OCI-LY3 (cell line): ENCODE data around the gene TMPRSS2.

Source experiments
- H2AFZ ChIP-seq: fragments of 200-600, 300-600 bp; shearing (Covaris generic); 2 replicates; pipeline ENCODE4 v1.6.0; 2014; ENCODE audit warnings: antibody characterized with exemption, low read depth, low read length
- H3K27ac ChIP-seq: fragments of 200-600, 300-600 bp; sonication (generic); 2 replicates; pipeline ENCODE4 v1.5.1; 2014; ENCODE audit warnings: mild to moderate bottlenecking, low read length, moderate library complexity, mixed read lengths
- H3K27me3 ChIP-seq: fragments of 200-600, 300-600 bp; sonication (generic); 2 replicates; pipeline ENCODE4 v1.6.1; 2014; ENCODE audit warnings: low read depth, low read length, mixed read lengths
- H3K36me3 ChIP-seq: fragments of 200-600, 300-600 bp; sonication (generic); replicated peaks from 2 replicates; pipeline ENCODE3; 2014; ENCODE audit warnings: low read depth, low read length, mixed read lengths
- H3K4me1 ChIP-seq: fragments of 300-600, 200-600 bp; sonication (generic); 2 replicates; pipeline ENCODE4 v1.6.1; 2014; ENCODE audit warnings: low read length, mixed read lengths
- H3K4me2 ChIP-seq: fragments of 200-600, 300-600 bp; sonication (generic); 2 replicates; pipeline ENCODE4 v1.6.1; 2014; ENCODE audit warnings: low read length, mixed read lengths
- H3K4me3 ChIP-seq: fragments of 300-600, 200-600 bp; sonication (generic); 2 replicates; pipeline ENCODE4 v1.5.1; 2014; ENCODE audit warnings: antibody characterized with exemption, mild to moderate bottlenecking, low read length, moderate library complexity
- H3K79me2 ChIP-seq: fragments of 300-600, 200-600 bp; shearing (Covaris generic); 2 replicates; pipeline ENCODE4 v1.6.1; 2014; ENCODE audit warnings: mild to moderate bottlenecking, low read length, mixed read lengths
- H3K9ac ChIP-seq: fragments of 300-600, 200-600 bp; shearing (Covaris generic); 2 replicates; pipeline ENCODE4 v1.6.0; 2014; ENCODE audit warnings: mild to moderate bottlenecking, low read length, moderate library complexity
- H3K9me3 ChIP-seq: fragments of 200-600, 300-600 bp; shearing (Covaris generic); 2 replicates; pipeline ENCODE4 v1.6.1; 2014; ENCODE audit warnings: low read length, mixed read lengths; ENCODE audit not compliant: insufficient read depth
- H4K20me1 ChIP-seq: fragments of 200-600, 300-600 bp; sonication (generic); 2 replicates; pipeline ENCODE4 v1.6.1; 2016; ENCODE audit warnings: low read length, mixed read lengths; ENCODE audit not compliant: insufficient read depth
- EZH2phosphoT487 ChIP-seq: fragments of 200-600 bp; shearing (Covaris generic); IDR thresholded peaks from 2 replicates; pipeline ENCODE4 v1.6.1; 2018; ENCODE audit warnings: antibody characterized with exemption, mixed run types, low read depth
- TF ChIP-seq, protein P1 (sequence below): fragments of 200-600, 300-600 bp; sonication (generic); IDR thresholded peaks from 2 replicates; pipeline ENCODE4 v1.5.1; 2014; ENCODE audit warnings: antibody characterized with exemption, low read length, low read depth

TMPRSS2 gene

DNA sequence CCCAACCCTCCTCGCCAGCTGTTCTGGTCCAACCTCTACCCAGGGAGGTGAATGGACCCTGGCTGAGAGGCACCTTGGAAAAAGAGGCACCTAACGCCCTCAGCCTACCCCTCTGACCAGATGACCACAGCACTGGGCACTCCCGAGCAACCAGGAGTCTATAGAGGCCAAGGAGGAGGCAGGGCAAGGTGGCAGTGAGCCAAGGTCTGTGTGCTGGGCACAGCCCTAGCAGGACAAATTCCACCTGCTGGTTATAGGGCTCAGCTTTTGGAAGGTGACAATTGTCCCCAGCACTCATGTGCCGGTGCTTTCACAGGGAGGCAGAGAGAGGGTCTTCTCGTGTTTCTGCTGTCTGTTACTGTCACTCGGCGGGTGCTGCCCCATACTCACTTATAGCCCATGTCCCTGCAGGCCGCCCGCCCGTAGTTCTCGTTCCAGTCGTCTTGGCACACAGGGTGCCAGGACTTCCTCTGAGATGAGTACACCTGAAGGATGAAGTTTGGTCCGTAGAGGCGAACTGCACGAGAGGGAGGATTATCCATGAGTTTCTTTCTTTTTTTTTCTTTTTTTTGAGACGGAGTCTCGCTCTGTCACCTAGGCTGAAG, 27.8 kb downstream of the TMPRSS2 start:
- Histone ChIP-seq H3K4me3 (no peak overlapping the region), H3K27me3 (peaks cover 3% of the 10 kb centered on the region; the same call in 1 of the 2 replicates), H3K4me2 (no peak overlapping the region), H3K4me1 (peaks cover 8% of the 10 kb centered on the region), H3K9ac (no peak overlapping the region), H3K9me3 (no peaks in the 10 kb centered on the region), H3K36me3 (no peaks in the 10 kb centered on the region), H2AFZ (no peak overlapping the region), H4K20me1 (no peaks in the 10 kb centered on the region), H3K79me2 (no peaks in the 10 kb centered on the region), H3K27ac (no peak overlapping the region)
- TF ChIP-seq, protein P1, sequence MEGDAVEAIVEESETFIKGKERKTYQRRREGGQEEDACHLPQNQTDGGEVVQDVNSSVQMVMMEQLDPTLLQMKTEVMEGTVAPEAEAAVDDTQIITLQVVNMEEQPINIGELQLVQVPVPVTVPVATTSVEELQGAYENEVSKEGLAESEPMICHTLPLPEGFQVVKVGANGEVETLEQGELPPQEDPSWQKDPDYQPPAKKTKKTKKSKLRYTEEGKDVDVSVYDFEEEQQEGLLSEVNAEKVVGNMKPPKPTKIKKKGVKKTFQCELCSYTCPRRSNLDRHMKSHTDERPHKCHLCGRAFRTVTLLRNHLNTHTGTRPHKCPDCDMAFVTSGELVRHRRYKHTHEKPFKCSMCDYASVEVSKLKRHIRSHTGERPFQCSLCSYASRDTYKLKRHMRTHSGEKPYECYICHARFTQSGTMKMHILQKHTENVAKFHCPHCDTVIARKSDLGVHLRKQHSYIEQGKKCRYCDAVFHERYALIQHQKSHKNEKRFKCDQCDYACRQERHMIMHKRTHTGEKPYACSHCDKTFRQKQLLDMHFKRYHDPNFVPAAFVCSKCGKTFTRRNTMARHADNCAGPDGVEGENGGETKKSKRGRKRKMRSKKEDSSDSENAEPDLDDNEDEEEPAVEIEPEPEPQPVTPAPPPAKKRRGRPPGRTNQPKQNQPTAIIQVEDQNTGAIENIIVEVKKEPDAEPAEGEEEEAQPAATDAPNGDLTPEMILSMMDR, result no peak
- TF ChIP-seq EZH2phosphoT487, result no peak

DNA sequence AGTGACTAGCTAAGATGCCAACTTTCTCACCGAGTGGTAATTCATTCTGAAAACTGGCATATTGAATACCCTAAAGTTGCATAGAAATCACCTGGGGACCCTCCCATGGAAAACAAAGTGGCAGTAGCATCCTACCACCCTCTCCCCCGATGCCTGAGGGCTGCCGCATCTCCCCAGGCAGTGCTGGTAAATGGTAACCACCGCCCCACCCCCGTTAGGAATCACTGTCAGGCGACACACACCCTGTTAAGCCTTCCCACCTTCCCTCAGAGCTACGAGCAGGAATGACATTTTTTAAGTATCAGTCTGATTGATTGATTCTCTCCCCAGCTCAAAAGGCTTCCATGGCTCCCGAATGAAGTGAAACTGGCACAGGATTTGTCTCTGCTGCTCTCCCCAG, 28.3 kb downstream of the TMPRSS2 start:
- no peak for TF ChIP-seq EZH2phosphoT487
- TF ChIP-seq, protein P1, result no peak
- H3K4me3 ChIP-seq, result no peak overlapping the region
- no peaks in the 10 kb centered on the region for H3K9me3 ChIP-seq
- no peaks in the 10 kb centered on the region for H3K79me2 ChIP-seq
- no peaks in the 10 kb centered on the region for H4K20me1 ChIP-seq
- peaks cover 8% of the 10 kb centered on the region for H3K4me1 ChIP-seq
- H3K27ac ChIP-seq, result no peak overlapping the region
- H3K36me3 ChIP-seq, result no peaks in the 10 kb centered on the region
- H3K27me3 ChIP-seq, result peaks cover 3% of the 10 kb centered on the region; the same call in 1 of the 2 replicates
- H2AFZ ChIP-seq, result no peak overlapping the region
- no peak overlapping the region for H3K9ac ChIP-seq
- H3K4me2 ChIP-seq, result no peak overlapping the region

DNA sequence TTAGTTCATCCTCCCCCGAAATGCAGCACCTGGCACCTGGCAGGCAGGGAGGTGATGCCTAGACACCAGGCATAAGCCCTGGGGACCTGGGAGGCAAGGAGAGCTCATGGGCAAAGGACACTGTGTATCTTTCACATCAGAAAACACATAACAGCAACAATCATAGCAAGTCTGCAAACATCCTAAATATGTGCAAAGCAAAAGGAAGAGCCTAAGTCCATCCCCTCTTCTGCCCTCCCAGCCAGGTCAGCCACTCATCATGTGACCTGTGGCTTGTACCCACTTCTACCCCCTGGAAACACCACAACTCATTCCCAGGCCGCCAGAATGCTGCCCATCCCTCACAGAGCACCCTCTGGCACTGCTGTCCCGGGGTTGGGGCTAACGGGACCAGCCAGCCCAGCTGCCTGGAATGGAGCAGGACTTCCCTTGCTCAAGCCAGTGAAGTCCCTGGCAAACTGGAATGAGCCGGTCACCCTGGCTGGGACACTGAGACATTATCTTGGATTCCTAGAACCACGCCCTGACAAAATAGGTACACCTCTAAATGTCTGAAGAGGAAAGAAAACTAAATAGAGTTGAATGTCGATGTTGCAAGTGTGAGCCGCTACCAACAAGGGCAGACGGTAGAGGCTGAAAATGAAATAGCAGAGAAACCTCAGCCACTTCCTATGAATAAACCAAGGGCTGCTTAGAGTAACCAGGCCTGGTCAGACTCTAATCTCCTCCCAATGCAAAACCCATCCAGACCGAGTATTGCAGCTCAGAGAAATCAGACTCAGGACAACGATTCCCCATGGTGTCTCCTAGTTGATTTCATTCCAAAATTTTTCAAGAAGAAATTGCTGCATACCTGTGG, 29.4 kb downstream of the TMPRSS2 start:
- H3K4me1 ChIP-seq, result peaks cover 8% of the 10 kb centered on the region
- H3K27me3 ChIP-seq, result peaks cover 3% of the 10 kb centered on the region; the same call in 1 of the 2 replicates
- H3K4me3 ChIP-seq, result no peak overlapping the region
- TF ChIP-seq EZH2phosphoT487, result no peak
- TF ChIP-seq, protein P1, result no peak
- H3K9ac ChIP-seq, result no peak overlapping the region
- no peak overlapping the region for H3K4me2 ChIP-seq
- H4K20me1 ChIP-seq, result no peaks in the 10 kb centered on the region
- no peaks in the 10 kb centered on the region for H3K36me3 ChIP-seq
- no peaks in the 10 kb centered on the region for H3K9me3 ChIP-seq
- no peaks in the 10 kb centered on the region for H3K79me2 ChIP-seq
- H3K27ac ChIP-seq, result no peak overlapping the region
- no peak overlapping the region for H2AFZ ChIP-seq

DNA sequence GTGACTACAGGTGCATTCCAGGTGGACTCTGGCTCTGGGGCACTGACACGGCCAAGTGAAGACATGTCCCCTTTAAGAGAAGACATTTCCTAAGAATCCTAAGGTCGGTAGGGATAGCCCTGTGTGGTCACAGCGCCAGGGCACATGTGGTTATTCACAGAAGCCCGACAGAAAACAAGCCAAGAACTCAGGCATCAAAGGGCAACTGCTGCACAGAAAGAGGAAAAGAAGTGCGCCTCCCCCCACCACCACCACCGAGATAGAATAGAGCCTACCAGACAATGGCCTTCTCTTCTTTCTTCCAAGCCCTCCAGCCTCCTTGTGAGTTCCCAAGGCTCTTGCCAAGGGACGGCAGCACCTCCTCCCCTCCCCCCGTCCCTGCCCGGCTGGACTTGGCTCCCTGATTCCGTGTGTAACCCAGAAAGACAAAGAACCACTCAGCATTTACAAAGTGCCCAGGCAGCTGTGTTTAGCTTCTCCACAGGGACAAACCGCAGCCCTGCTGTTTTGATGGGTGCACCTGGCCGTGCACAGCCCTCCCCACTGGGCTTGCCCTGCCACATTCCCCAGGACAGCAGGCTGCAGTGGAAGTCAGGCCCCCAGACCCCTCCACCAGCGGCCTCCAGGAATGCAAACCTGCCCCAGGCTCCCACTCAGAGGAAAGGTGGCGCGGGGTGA, 30.2 kb downstream of the TMPRSS2 start:
- Histone ChIP-seq H2AFZ (no peak overlapping the region), H3K79me2 (no peaks in the 10 kb centered on the region), H4K20me1 (no peaks in the 10 kb centered on the region), H3K4me3 (no peak overlapping the region), H3K27ac (no peak overlapping the region), H3K4me2 (no peak overlapping the region), H3K36me3 (no peaks in the 10 kb centered on the region), H3K27me3 (peaks cover 3% of the 10 kb centered on the region; the same call in 1 of the 2 replicates), H3K9me3 (no peaks in the 10 kb centered on the region), H3K9ac (no peak overlapping the region), H3K4me1 (peaks cover 3% of the 10 kb centered on the region)
- TF ChIP-seq EZH2phosphoT487, result no peak
- TF ChIP-seq, protein P1, result no peak
